HepG2 (cell line): ENCODE results near the gene ODAD4. TPM values are rescaled to one million over a fixed set of nuclear protein-coding genes. Genes with fewer than 3 reads are reported as not detected.

Experiments used
- CBX1 ChIP-seq: IDR thresholded peaks from one replicate; pipeline ENCODE4 v1.6.1; 2016; ENCODE audit warnings: antibody characterized with exemption, low read depth
- FOSL2 ChIP-seq: sonication (generic); formaldehyde crosslinking; IDR thresholded peaks from 2 replicates; pipeline ENCODE4 v1.4.0; 2020; ENCODE audit warnings: missing genetic modification reagents
- KLF11 ChIP-seq: IDR thresholded peaks from 2 replicates; pipeline ENCODE4 v1.6.1; 2016; ENCODE audit warnings: missing compliant biosample characterization
- MED8 ChIP-seq: sonication (generic); formaldehyde crosslinking; IDR thresholded peaks from 2 replicates; pipeline ENCODE4 v1.8.1; 2023; ENCODE audit warnings: mild to moderate bottlenecking, missing genetic modification reagents; ENCODE audit not compliant: insufficient replicate concordance
- NFRKB ChIP-seq: fragments of 450-650 bp; IDR thresholded peaks from 2 replicates; pipeline ENCODE4 v1.6.1; 2017
- NR2F2 ChIP-seq: IDR thresholded peaks from 2 replicates; pipeline ENCODE4 v1.6.1; 2012; ENCODE audit warnings: low read depth, inconsistent platforms, borderline replicate concordance
- PRPF4 ChIP-seq: fragments of 200-400 bp; formaldehyde crosslinking; IDR thresholded peaks from 2 replicates; pipeline ENCODE4 v1.6.1; 2016; ENCODE audit warnings: low read length, low read depth; ENCODE audit not compliant: poor library complexity, severe bottlenecking
- SALL2 ChIP-seq: sonication (generic); formaldehyde crosslinking; IDR thresholded peaks from 2 replicates; pipeline ENCODE4 v1.8.1; 2023; ENCODE audit warnings: mild to moderate bottlenecking, missing genetic modification reagents, inconsistent platforms
- SCMH1 ChIP-seq: sonication (generic); formaldehyde crosslinking; IDR thresholded peaks from 2 replicates; pipeline ENCODE4 v1.9.0; 2021; ENCODE audit warnings: missing genetic modification reagents, mild to moderate bottlenecking, borderline replicate concordance
- SMAD3 ChIP-seq: sonication (generic); formaldehyde crosslinking; IDR thresholded peaks from 2 replicates; pipeline ENCODE4 v1.4.0; 2020; ENCODE audit warnings: missing genetic modification reagents
- SOX13 ChIP-seq, 3 experiments: fragments of 450-650 bp in 1 of 3; sonication (generic) in 1 of 3; formaldehyde crosslinking in 1 of 3; IDR thresholded peaks in 2 of 3; conservative IDR thresholded peaks in 1 of 3; 2 replicates each; pipeline versions ENCODE4 v1.5.0 to v1.6.1; 2016 to 2020; ENCODE audit warnings: antibody characterized with exemption in 1 of 3, mild to moderate bottlenecking in 1 of 3, missing compliant biosample characterization in 1 of 3, missing genetic modification reagents in 1 of 3, moderate library complexity in 1 of 3
- SPEN ChIP-seq: sonication (generic); formaldehyde crosslinking; IDR thresholded peaks from 2 replicates; pipeline ENCODE4 v1.5.1; 2020; ENCODE audit warnings: low read depth, mild to moderate bottlenecking, missing genetic modification reagents
- STAT5B ChIP-seq: sonication (generic); formaldehyde crosslinking; IDR thresholded peaks from 2 replicates; pipeline ENCODE4 v1.4.0; 2020; ENCODE audit warnings: missing genetic modification reagents
- TBP ChIP-seq: sonication (generic); formaldehyde crosslinking; IDR thresholded peaks from 2 replicates; pipeline ENCODE4 v1.5.0; 2020; ENCODE audit warnings: missing genetic modification reagents
- TSC22D2 ChIP-seq: sonication (generic); formaldehyde crosslinking; IDR thresholded peaks from 2 replicates; pipeline ENCODE4 v1.5.1; 2020; ENCODE audit warnings: missing genetic modification reagents, mild to moderate bottlenecking, borderline replicate concordance
- XRCC5 ChIP-seq: fragments of 200-400 bp; formaldehyde crosslinking; optimal IDR thresholded peaks from 2 replicates; pipeline ENCODE3; 2017; ENCODE audit warnings: mild to moderate bottlenecking, low read length
- ZNF124 ChIP-seq: sonication (generic); formaldehyde crosslinking; IDR thresholded peaks from 2 replicates; pipeline ENCODE4 v1.4.0; 2020; ENCODE audit warnings: missing genetic modification reagents
- ZNF296 ChIP-seq: sonication (generic); formaldehyde crosslinking; conservative IDR thresholded peaks from 2 replicates; pipeline ENCODE4 v1.5.0; 2020; ENCODE audit warnings: mild to moderate bottlenecking, missing genetic modification reagents
- ZNF841 ChIP-seq: sonication (generic); formaldehyde crosslinking; IDR thresholded peaks from 2 replicates; pipeline ENCODE4 v1.8.1; 2023; ENCODE audit warnings: missing genetic modification reagents, borderline replicate concordance
- ZSCAN12 ChIP-seq: sonication (generic); formaldehyde crosslinking; IDR thresholded peaks from 2 replicates; pipeline ENCODE4 v1.9.0; 2021; ENCODE audit warnings: mild to moderate bottlenecking, missing genetic modification reagents
- polyA plus RNA-seq, 8 experiments: library from polyadenylated mRNA; depleted of rRNA in 3 of 8; stranded (reverse) in 7 of 8; unstranded in 1 of 8; fragments of >200 nt; fragmentation: Illumina TruSeq in 4 of 8; extraction: Trizol in 4 of 8; gene quantifications; 2 replicates each; pipeline versions ENCODE4 v1.2.1 to v1.2.3, GENCODE V29; 2011 to 2016; ENCODE audit warnings: low read depth in 4 of 8, missing spikeins in 1 of 8, mixed read lengths in 1 of 8; ENCODE audit not compliant: insufficient read depth in 1 of 8
- total RNA-seq, 5 experiments: library from RNA; depleted of rRNA; stranded (reverse); fragments of >200 nt; fragmentation: Illumina TruSeq; extraction: Trizol; gene quantifications; 2 replicates each; pipeline ENCODE4 v1.2.3, GENCODE V29; 2016; ENCODE audit warnings: low read depth in 1 of 5
- TF ChIP-seq, protein P1 (sequence below): sonication (generic); formaldehyde crosslinking; IDR thresholded peaks from 2 replicates; pipeline ENCODE4 v1.4.0; 2020; ENCODE audit warnings: missing genetic modification reagents, borderline replicate concordance
- TF ChIP-seq, protein P2 (sequence below): sonication (generic); formaldehyde crosslinking; IDR thresholded peaks from 2 replicates; pipeline ENCODE4 v1.5.1; 2020; ENCODE audit warnings: missing genetic modification reagents, mild to moderate bottlenecking, borderline replicate concordance
- TF ChIP-seq, protein P3 (sequence below): IDR thresholded peaks from 2 replicates; pipeline ENCODE4 v1.6.1; 2016; ENCODE audit warnings: missing compliant biosample characterization, missing genetic modification reagents, borderline replicate concordance

The ODAD4 gene
- total and polyA plus RNA-seq, 2 of the 13 experiments (the other 11 are each of a cell fraction or from before 2014, with no cell fraction given) = 0.48 to 0.53 TPM

DNA sequence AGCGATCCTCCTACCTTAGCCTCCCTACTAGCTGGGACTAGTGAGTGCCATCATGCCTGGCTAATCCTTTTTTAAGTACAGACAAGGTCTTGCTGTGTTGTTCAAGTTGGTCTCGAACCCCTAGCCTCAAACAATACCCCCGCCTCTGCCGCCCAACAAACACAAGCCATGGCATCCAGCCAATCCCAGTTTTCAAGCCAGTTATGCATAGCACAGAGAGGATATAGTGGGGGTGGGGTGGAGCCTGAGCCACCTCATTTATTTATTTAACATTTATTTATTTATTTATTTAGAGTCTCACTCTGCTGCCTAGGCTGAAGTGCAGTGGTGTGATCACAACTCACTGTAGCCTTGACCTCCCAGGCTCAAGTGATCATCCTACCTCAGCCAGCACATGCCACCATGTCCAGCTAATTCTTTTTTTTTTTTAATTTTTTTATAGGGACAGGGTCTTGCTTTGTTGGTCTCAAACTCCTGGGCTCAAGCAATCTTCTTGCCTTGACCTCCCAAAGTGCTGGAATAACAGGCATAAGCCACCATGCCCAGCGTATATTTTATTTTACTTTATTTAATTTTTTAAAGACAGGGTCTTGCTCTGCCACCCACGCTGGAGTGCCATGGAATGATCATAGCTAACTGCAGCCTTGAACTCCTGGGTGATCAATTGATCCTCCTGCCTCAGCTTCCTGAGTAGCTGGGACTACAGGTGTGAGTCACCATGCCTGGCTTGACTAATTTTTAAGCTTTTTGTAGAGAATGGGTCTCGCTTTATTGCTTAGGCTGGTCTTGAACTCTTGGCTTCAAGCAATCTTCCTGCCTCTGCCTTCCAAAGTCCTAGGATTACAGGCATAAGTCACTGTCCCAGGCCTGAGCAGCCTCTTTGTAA lies 39.0 kb upstream of the ODAD4 start (continued):
- 0 out of 2 replicates have a peak, but pooled peaks have one; percentile 16 for TF ChIP-seq ZNF296 (CRISPR knock-in tag)
- no peak for TF ChIP-seq TSC22D2 (CRISPR knock-in tag)
- 0 out of 2 replicates have a peak, but pooled peaks have one; percentile 47 for TF ChIP-seq NR2F2
- TF ChIP-seq SOX13 (IDR thresholded peaks at IDR 0.05) = no peak
- TF ChIP-seq SOX13 (CRISPR knock-in tag; conservative IDR thresholded peaks at IDR 0.05 in 1 of 2, IDR thresholded peaks at IDR 0.05 in 1 of 2) = no peak
- no peak for TF ChIP-seq NFRKB
- TF ChIP-seq, protein P1, sequence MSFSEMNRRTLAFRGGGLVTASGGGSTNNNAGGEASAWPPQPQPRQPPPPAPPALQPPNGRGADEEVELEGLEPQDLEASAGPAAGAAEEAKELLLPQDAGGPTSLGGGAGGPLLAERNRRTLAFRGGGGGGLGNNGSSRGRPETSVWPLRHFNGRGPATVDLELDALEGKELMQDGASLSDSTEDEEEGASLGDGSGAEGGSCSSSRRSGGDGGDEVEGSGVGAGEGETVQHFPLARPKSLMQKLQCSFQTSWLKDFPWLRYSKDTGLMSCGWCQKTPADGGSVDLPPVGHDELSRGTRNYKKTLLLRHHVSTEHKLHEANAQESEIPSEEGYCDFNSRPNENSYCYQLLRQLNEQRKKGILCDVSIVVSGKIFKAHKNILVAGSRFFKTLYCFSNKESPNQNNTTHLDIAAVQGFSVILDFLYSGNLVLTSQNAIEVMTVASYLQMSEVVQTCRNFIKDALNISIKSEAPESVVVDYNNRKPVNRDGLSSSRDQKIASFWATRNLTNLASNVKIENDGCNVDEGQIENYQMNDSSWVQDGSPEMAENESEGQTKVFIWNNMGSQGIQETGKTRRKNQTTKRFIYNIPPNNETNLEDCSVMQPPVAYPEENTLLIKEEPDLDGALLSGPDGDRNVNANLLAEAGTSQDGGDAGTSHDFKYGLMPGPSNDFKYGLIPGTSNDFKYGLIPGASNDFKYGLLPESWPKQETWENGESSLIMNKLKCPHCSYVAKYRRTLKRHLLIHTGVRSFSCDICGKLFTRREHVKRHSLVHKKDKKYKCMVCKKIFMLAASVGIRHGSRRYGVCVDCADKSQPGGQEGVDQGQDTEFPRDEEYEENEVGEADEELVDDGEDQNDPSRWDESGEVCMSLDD (CRISPR knock-in tag) = no peak
- no peak for TF ChIP-seq STAT5B
- no peak for TF ChIP-seq CBX1
- no peak for TF ChIP-seq TBP (CRISPR knock-in tag)
- TF ChIP-seq FOSL2 = peak; percentile 85
- TF ChIP-seq ZNF841 (CRISPR knock-in tag) = no peak
- TF ChIP-seq KLF11 = no peak
- no peak for TF ChIP-seq SCMH1 (CRISPR knock-in tag)
- TF ChIP-seq, protein P2, sequence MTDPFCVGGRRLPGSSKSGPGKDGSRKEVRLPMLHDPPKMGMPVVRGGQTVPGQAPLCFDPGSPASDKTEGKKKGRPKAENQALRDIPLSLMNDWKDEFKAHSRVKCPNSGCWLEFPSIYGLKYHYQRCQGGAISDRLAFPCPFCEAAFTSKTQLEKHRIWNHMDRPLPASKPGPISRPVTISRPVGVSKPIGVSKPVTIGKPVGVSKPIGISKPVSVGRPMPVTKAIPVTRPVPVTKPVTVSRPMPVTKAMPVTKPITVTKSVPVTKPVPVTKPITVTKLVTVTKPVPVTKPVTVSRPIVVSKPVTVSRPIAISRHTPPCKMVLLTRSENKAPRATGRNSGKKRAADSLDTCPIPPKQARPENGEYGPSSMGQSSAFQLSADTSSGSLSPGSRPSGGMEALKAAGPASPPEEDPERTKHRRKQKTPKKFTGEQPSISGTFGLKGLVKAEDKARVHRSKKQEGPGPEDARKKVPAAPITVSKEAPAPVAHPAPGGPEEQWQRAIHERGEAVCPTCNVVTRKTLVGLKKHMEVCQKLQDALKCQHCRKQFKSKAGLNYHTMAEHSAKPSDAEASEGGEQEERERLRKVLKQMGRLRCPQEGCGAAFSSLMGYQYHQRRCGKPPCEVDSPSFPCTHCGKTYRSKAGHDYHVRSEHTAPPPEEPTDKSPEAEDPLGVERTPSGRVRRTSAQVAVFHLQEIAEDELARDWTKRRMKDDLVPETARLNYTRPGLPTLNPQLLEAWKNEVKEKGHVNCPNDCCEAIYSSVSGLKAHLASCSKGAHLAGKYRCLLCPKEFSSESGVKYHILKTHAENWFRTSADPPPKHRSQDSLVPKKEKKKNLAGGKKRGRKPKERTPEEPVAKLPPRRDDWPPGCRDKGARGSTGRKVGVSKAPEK (CRISPR knock-in tag) = no peak
- no peak for TF ChIP-seq SMAD3 (CRISPR knock-in tag)
- TF ChIP-seq PRPF4 = no peak
- TF ChIP-seq ZNF124 (CRISPR knock-in tag) = no peak
- no peak for TF ChIP-seq MED8 (CRISPR knock-in tag)
- no peak; the same call in 1 of the 2 replicates for TF ChIP-seq SPEN (CRISPR knock-in tag)
- no peak for TF ChIP-seq ZSCAN12 (CRISPR knock-in tag)
- no peak for TF ChIP-seq XRCC5
- no peak for TF ChIP-seq SALL2 (CRISPR knock-in tag)
- TF ChIP-seq, protein P3, sequence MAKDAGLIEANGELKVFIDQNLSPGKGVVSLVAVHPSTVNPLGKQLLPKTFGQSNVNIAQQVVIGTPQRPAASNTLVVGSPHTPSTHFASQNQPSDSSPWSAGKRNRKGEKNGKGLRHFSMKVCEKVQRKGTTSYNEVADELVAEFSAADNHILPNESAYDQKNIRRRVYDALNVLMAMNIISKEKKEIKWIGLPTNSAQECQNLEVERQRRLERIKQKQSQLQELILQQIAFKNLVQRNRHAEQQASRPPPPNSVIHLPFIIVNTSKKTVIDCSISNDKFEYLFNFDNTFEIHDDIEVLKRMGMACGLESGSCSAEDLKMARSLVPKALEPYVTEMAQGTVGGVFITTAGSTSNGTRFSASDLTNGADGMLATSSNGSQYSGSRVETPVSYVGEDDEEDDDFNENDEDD (CRISPR knock-in tag) = no peak
